DMS 273 treated with DMSO at 0.1 percent for 48 hours (cell line): ENCODE measurements around the gene KCNJ14.
"Not testable (repeated sequence)": the region's sequence is repeated elsewhere in the genome, so short reads cannot be mapped to it uniquely, and the experiment has no call there.

ENCODE experiments used
- DNase-seq: peaks from one replicate; lab custom pipeline; 2025; lab: John Stamatoyannopoulos, UW

Gene KCNJ14

DNA sequence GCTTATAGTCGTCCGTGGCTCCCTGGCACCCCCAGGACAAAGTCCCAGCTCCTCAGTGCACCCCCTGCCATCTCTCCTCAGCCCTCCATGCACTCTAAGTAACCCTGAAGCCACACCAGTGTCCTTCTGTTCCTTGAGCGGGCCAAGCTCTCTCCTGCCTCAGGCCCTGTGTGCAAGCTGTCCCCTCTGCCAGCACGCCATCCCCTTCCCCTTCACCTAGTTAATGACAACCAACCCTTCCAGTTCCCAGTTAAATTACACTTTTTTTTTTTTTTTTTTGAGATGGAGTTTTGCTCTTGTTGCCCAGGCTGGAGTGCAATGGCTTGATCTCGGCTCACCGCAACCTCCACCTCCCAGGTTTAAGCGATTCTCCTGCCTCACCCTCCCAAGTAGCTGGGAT lies 33.1 kb downstream of the KCNJ14 start:
- not testable (repeated sequence) for DNase-seq

DNA sequence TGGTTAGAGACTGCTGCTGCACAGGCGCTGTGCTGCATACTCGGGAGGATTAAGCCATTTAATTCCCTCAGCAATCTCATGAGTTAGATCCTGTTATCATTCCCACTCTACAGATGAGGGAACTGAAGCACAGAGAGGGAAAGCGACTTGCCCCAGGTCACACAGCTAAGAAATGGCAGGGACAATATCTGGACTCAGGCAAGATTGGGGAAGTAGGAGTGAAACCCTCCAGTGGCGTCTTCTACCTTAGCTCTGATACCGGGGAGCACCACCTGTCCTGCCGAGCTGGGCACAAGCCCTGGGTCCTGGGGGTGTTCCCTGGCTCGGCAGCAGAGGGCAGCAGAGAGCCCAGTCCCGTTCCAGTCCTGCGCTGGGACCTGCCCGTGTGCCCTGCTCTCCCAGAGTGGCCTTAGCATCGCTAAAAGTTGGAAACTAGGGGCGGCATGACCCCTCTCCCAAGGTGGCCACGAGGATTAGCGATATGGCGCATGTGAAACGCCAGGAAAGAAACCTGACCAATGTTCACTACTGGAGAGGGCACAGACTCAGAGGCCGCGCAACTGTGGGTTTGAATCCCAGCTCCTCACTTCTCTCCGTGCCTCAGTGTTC lies 34.3 kb downstream of the KCNJ14 start:
- no peak for DNase-seq

DNA sequence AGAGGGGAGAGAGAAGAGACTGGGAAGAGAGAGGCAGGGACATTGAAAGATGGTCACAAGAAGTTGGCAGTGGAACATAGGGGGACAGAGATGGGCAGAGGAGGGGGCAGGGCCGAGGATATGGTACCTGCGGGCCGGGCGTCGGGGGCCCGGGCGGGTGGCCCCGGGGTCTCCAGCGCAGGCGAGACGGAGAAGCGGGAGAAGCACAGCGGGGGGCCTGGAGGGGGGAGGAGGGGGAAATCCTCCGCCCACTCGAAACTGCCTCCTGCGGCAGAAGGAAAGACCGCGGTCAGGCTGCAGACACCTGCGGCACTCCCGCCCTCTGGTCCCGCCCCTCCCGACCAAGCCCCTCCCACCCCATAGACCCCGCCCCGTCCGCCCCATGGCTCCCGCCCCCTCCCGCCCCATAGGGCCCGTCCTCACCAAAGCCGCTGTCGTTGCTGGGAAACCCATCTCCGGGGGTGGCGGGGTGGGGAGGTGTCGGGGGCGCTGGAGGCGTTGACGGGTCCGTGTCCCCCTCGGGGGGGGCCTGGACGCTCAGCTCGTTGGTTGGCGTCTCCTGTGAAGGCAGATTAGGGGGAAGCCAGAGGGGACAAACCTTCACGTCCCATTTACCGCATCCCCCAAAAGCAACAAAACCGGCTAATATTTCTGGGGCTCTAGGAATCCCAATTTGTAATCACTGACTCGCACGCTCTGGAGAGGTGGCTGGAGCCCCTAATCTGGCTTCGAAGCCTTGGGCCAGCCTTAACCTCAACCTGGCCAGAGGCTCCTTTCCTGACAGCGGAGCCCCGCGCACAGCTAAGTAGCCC lies 35.8 kb downstream of the KCNJ14 start:
- DNase-seq = no peak

DNA sequence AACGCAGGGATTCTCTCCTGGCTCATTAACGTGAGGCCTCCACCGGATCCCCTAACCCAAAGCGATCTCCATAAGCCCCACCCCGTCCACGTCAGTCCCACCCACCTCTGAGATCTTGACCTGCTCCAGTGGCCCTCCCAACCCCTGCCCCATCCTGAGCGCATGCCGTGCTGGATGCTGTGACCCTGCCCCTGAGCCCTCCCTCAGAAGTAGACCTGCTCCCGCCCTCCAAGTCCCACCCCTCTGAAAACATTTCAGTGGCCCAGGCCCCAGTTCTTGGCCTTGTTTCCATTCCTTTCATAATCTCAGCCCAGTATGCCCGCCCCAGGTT lies 36.4 kb downstream of the KCNJ14 start:
- DNase-seq = no peak

- peak; percentile 59 for DNase-seq
These were observed 37.7 kb downstream of the KCNJ14 start for GRCh38 chr19:48492925-48493717.

DNA sequence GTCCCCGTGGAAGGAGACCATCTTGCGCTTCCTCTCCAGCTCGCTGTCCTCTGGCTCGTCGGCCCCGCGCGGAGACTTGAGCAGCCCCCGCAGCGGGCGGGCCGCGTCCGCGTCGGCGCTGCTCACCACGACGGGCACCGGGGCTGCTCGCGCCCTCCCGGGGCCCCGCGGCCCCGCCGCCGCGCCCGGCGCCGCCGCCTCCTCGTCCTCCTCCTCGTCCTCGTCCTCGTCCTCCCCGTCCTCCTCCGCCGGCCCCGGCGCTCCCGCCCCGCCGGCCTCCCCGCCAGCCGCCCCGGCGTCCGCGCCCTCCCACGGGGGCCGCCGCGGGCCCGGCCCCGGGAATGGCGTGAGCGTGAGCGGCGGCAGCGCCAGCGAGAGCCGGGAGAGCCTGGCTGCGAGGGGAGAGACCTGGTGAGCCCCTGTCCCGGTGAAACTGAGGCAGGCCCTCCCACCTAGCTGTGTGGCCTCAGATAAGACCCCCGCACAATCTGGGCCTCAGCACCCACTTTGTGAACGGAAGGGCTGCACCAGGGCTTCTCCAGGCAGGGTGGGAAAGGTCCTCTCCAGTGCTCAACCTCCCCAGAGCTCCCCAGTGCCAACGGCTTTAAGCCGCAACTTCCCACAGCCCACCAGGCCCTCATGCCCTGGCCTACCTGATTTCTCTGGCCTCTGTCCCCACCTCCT lies 38.5 kb downstream of the KCNJ14 start:
- no peak for DNase-seq

DNA sequence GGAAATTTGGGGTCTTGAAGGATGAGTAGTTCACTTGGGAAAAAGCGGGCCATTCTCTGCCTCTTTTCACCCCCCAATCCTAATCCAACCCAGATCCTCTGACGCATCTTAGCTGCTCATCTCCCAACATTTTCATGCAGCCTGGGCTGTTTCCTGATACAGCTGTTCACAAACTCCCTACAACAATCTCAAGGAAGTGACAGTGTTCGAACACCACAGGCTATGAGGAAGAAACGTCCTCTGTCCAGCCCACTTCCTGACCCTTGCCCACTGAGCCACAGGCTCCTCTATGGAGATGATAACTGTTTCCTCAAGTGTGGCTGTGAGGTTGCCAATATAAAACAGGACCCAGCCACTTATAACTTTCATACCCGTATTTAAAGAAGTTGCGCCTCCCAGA lies 40.0 kb downstream of the KCNJ14 start:
- no peak for DNase-seq

GRCh38 chr19:48496959-48497727 lies 41.8 kb downstream of the KCNJ14 start:
- no peak for DNase-seq

DNA sequence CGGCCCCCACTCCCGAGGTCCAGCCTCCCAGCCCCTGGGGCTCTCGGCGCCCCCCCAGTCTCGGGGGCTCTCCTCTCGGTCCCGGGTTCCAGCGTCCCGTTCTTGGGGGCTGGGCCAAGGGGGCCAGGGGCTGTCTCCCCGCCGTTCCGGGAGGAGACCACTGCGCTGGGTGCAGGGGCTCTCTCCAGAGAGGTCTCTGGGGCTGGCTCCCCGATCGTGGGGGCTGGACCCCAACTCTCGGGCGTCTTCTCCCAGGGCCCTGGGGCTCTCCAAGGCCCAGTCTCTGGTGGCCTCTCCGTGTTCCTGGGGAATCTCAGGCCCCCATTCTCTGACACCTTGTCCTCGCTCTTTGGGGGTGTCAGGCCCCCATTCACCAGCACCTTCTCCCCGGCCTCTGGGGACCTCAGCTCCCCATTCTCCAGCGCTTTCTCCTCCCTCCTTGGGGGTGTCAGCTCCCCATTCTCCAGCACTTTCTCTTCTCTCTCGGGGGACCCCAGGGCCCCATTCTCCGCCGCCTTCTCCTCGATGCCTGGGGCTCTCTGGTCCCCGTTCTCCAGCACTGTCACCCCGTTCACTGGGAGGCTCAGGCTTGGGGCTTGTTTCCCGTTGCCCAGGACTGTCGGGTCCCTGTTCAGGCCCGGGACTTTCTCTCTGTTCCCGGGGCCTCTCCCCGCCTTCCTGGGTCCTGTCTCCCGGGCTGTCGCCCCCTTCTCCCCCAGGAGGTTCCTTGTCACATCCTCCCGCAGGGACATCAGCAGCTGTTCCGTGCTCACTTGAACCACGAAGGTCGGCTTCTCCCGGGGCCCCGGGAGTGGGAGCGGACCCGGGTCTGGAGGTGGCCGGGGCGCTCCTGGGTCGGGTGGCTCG lies 42.6 kb downstream of the KCNJ14 start:
- no peak for DNase-seq

DNA sequence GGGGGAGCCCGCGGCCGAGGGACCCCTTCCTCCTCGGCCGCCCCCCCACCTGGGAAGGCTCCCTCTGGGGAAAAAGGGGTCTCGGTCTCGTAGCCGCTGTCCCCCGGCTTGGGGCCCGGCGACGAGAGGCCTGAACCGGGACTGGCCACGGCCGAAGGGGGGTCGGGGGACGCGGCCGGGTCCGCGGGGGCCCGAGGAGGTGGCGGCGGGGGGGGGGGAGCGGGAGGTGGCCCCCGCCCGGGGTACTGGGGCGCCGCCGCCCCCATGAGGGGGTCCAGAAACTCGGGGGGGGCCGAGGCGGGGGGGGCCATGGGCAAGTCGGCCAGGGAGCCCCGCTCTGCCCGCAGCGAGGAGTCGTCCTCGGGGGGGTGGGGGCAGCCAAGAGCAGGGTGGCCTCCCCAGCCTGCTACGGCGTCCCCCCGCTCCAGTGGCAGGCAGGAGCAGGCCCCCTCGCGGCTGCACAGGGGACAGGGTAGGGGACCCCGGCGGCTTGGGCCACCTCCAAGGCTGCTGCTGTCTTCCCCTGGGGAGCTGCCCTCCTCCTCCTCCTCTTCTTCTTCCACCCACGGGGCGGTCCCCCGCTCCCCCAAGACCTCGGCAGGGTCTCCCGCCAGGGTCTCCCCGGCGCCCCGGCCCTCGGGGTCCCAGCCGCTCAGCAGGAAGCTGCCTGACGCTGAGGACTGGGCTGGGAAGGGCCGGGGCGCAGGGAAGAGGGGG lies 43.4 kb downstream of the KCNJ14 start:
- no peak for DNase-seq

DNA sequence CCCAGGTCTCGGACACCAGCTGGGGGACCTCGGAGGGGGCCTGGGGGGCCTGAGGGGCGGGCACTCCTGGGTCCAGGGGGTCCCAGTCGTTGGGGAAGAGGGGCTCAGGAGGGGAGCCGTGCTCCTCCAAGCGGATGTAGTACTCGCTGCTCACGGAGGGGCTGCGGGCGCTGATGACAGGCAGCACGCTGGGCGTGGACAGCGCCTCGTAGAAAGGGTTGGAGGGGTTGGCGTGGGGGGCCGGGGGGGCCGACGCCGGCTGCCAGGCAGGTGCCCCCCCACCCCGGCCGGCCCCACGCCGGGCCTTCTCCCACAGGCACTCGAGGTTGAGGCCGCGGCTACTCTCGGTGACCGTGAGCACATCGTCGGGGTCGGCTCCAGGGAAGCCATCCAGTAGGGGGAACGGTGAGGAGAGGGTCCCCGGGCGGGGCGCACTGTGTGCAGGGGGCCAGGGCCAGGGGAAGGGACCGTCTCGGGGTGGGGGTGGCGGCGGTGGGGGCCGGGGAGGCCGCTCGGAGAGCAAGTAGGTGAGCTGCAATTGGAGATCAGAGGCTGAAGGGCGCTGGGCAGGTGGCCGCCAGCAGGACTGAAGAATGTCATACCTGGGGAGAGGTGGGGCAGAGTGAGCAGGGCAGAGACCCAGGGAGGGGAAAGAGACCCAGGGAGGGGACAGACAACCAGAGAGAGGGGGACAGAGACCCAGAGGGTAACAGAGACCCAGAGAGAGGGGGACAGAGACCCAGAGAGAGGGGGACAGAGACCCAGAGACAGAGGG lies 44.1 kb downstream of the KCNJ14 start:
- no peak for DNase-seq

GRCh38 chr19:48500830-48501493 lies 45.6 kb downstream of the KCNJ14 start:
- DNase-seq = no peak

- DNase-seq = no peak
These were observed 46.3 kb downstream of the KCNJ14 start for GRCh38 chr19:48501494-48502349.

- no peak for DNase-seq
These were observed 47.1 kb downstream of the KCNJ14 start for GRCh38 chr19:48502350-48503018.

GRCh38 chr19:48506138-48506733 lies 50.9 kb downstream of the KCNJ14 start:
- peak; percentile 57 for DNase-seq

- no peak for DNase-seq
These were observed 52.6 kb downstream of the KCNJ14 start for GRCh38 chr19:48507911-48508439.
